ENCODE measurements around the gene CWC27.

The CWC27 gene

DNA sequence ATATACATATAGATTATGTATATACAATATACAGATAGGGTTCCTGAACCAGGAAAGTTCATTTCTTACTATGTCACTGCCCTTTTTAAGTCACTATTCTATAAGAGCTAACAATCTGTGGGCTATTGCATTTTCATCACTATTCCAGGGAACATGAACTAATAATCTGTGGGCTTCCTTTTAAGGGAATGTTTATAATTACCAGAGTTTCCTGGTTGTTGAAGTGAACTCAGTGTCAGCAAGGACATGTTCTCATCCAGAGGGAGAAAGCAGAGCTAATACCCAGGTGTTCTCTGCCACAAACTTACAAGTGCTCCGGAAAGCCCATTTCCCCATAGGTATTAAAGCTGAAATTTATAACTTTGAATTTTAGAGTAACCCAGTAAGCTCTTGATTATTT, 69.6 kb downstream of the CWC27 start:
- TF ChIP-seq HOXC10 (CRISPR knock-in tag; IDR thresholded peaks at IDR 0.05) (no peak), RBAK (tag by site-specific recombination; IDR thresholded peaks at IDR 0.05) (no peak), ZBTB8A (tag by site-specific recombination; IDR thresholded peaks at IDR 0.05) (no peak), ZNF596 (tag by site-specific recombination; IDR thresholded peaks at IDR 0.05) (no peak), ZNF2 (tag by site-specific recombination; IDR thresholded peaks at IDR 0.05) (no peak), ZNF558 (tag by site-specific recombination; IDR thresholded peaks at IDR 0.05) (no peak), ZNF394 (tag by site-specific recombination; IDR thresholded peaks at IDR 0.05; ENCODE audit: borderline replicate concordance) (no peak), ZNF600 (tag by site-specific recombination; IDR thresholded peaks at IDR 0.05) (no peak), ZNF184 (tag by site-specific recombination; IDR thresholded peaks at IDR 0.05) (no peak), SCRT2 (tag by site-specific recombination; IDR thresholded peaks at IDR 0.05) (no peak), MZF1 (tag by site-specific recombination; IDR thresholded peaks at IDR 0.05; ENCODE audit: borderline replicate concordance) (no peak), ZNF514 (tag by site-specific recombination; IDR thresholded peaks at IDR 0.05) (no peak), ZNF121 (tag by site-specific recombination; IDR thresholded peaks at IDR 0.05) (no peak), ZNF211 (tag by site-specific recombination; IDR thresholded peaks at IDR 0.05; ENCODE audit: low read depth) (no peak), ZNF610 (tag by site-specific recombination; IDR thresholded peaks at IDR 0.05; ENCODE audit: borderline replicate concordance) (no peak), ZEB2 (tag by site-specific recombination; IDR thresholded peaks at IDR 0.05) (no peak), ZNF629 (tag by site-specific recombination; IDR thresholded peaks at IDR 0.05) (no peak), SP7 (tag by site-specific recombination; IDR thresholded peaks at IDR 0.05) (no peak)
- TF ChIP-seq, protein P1, sequence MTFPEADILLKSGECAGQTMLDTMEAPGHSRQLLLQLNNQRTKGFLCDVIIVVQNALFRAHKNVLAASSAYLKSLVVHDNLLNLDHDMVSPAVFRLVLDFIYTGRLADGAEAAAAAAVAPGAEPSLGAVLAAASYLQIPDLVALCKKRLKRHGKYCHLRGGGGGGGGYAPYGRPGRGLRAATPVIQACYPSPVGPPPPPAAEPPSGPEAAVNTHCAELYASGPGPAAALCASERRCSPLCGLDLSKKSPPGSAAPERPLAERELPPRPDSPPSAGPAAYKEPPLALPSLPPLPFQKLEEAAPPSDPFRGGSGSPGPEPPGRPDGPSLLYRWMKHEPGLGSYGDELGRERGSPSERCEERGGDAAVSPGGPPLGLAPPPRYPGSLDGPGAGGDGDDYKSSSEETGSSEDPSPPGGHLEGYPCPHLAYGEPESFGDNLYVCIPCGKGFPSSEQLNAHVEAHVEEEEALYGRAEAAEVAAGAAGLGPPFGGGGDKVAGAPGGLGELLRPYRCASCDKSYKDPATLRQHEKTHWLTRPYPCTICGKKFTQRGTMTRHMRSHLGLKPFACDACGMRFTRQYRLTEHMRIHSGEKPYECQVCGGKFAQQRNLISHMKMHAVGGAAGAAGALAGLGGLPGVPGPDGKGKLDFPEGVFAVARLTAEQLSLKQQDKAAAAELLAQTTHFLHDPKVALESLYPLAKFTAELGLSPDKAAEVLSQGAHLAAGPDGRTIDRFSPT (tag by site-specific recombination; IDR thresholded peaks at IDR 0.05), result no peak

DNA sequence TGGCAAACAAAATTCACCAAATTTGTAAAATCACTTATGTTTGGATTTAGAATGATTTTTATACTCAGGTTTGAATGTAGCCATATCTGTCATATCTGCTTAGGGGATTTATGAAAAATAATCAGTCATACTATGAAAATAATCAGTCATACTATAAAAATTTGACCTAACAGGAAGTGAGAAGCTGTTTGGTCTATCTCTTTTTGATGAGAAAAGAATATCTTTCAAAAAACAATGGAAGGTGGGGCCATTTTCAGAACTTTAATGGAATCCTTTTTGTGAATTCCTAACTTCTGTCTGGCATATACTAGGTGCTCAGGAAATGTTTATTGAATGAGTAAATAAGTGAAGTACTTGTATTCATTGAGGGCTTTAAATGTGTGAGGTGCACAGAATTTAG, 70.1 kb downstream of the CWC27 start:
- ChIA-PET POLR2A (no interaction called here), CTCF (no interaction called here)
- no peak overlapping the region for H3K4me3 ChIP-seq (ENCODE audit: low read depth, low read length)
- TF ChIP-seq, protein P2, sequence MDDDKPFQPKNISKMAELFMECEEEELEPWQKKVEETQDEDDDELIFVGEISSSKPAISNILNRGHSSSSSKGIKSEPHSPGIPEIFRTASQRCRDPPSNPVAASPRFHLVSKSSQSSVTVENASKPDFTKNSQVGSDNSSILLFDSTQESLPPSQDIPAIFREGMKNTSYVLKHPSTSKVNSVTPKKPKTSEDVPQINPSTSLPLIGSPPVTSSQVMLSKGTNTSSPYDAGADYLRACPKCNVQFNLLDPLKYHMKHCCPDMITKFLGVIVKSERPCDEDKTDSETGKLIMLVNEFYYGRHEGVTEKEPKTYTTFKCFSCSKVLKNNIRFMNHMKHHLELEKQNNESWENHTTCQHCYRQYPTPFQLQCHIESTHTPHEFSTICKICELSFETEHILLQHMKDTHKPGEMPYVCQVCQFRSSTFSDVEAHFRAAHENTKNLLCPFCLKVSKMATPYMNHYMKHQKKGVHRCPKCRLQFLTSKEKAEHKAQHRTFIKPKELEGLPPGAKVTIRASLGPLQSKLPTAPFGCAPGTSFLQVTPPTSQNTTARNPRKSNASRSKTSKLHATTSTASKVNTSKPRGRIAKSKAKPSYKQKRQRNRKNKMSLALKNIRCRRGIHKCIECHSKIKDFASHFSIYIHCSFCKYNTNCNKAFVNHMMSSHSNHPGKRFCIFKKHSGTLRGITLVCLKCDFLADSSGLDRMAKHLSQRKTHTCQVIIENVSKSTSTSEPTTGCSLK (tag by site-specific recombination; IDR thresholded peaks at IDR 0.05), result no peak
- TF ChIP-seq SP3 (tag by site-specific recombination; IDR thresholded peaks at IDR 0.05) (no peak), ZNF121 (tag by site-specific recombination; IDR thresholded peaks at IDR 0.05) (no peak), ZNF416 (tag by site-specific recombination; IDR thresholded peaks at IDR 0.05) (no peak), ZNF626 (tag by site-specific recombination; IDR thresholded peaks at IDR 0.05) (no peak), ZNF785 (tag by site-specific recombination; IDR thresholded peaks at IDR 0.05) (no peak)
- TF ChIP-seq, protein P3, sequence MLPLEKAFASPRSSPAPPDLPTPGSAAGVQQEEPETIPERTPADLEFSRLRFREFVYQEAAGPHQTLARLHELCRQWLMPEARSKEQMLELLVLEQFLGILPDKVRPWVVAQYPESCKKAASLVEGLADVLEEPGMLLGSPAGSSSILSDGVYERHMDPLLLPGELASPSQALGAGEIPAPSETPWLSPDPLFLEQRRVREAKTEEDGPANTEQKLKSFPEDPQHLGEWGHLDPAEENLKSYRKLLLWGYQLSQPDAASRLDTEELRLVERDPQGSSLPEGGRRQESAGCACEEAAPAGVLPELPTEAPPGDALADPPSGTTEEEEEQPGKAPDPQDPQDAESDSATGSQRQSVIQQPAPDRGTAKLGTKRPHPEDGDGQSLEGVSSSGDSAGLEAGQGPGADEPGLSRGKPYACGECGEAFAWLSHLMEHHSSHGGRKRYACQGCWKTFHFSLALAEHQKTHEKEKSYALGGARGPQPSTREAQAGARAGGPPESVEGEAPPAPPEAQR (tag by site-specific recombination; IDR thresholded peaks at IDR 0.05), result no peak
- no peaks in the 10 kb centered on the region; a peak in 1 of 3 replicates for H3K36me3 ChIP-seq (ENCODE audit: control insufficient read depth in 2 of 2, insufficient read depth in 1 of 2, low read length in 2 of 2)
- H3K27ac ChIP-seq (ENCODE audit: extremely low read depth, low read depth, low read length), result no peak overlapping the region
- H3K4me1 ChIP-seq (ENCODE audit: control insufficient read depth, insufficient read depth, low read length), result no peaks in the 10 kb centered on the region
- H3K9me3 ChIP-seq (ENCODE audit: control insufficient read depth, insufficient read depth, low read depth, low read length), result no peaks in the 10 kb centered on the region

More for the DNA sequence above, 69.6 kb downstream of the CWC27 start:
- Histone ChIP-seq H3K4me1 (ENCODE audit: control insufficient read depth, insufficient read depth, low read length) (no peaks in the 10 kb centered on the region), H3K9me3 (ENCODE audit: control insufficient read depth, insufficient read depth, low read depth, low read length) (no peaks in the 10 kb centered on the region), H3K4me3 (ENCODE audit: low read depth, low read length) (no peak overlapping the region), H3K27ac (ENCODE audit: extremely low read depth, low read depth, low read length) (no peak overlapping the region), H3K36me3 (ENCODE audit: control insufficient read depth in 2 of 2, insufficient read depth in 1 of 2, low read length in 2 of 2) (no peaks in the 10 kb centered on the region; a peak in 1 of 3 replicates)
- POLR2A ChIA-PET, result no interaction called here
- CTCF ChIA-PET, result no interaction called here
